HepG2 (cell line): ENCODE data around the gene GPRC5B. TPM values are rescaled to one million over a fixed set of nuclear protein-coding genes. Genes with fewer than 3 reads are reported as not detected.

Experiments used
- ATF7 ChIP-seq, 2 experiments: fragments of 450-650 bp in 1 of 2; sonication (generic) in 1 of 2; formaldehyde crosslinking in 1 of 2; IDR thresholded peaks; 2 replicates each; pipeline versions ENCODE4 v1.4.0 to v1.6.1; 2016 to 2020; ENCODE audit warnings: antibody characterized with exemption in 1 of 2, mild to moderate bottlenecking in 1 of 2, missing genetic modification reagents in 1 of 2
- CTCF ChIP-seq: sonication (generic); formaldehyde crosslinking; IDR thresholded peaks from 2 replicates; pipeline ENCODE4 v1.5.0; 2020; ENCODE audit warnings: mild to moderate bottlenecking, missing genetic modification reagents, moderate library complexity
- DMTF1 ChIP-seq: sonication (generic); formaldehyde crosslinking; IDR thresholded peaks from 2 replicates; pipeline ENCODE4 v1.4.0; 2020; ENCODE audit warnings: mild to moderate bottlenecking, missing genetic modification reagents
- FOXC1 ChIP-seq: sonication (generic); formaldehyde crosslinking; IDR thresholded peaks from 2 replicates; pipeline ENCODE4 v1.8.0; 2022; ENCODE audit warnings: mild to moderate bottlenecking, missing genetic modification reagents, borderline replicate concordance
- KDM5B ChIP-seq: sonication (generic); formaldehyde crosslinking; IDR thresholded peaks from 2 replicates; pipeline ENCODE4 v1.4.0; 2020; ENCODE audit warnings: missing genetic modification reagents, mild to moderate bottlenecking, borderline replicate concordance
- MAZ ChIP-seq, 2 experiments: sonication (generic) in 1 of 2; formaldehyde crosslinking in 1 of 2; IDR thresholded peaks; 2 replicates each; pipeline versions ENCODE4 v1.5.0 to v1.6.1; 2012 to 2020; ENCODE audit warnings: low read depth in 2 of 2, mild to moderate bottlenecking in 2 of 2, borderline replicate concordance in 1 of 2, improper control_type of control experiment in 1 of 2, low read length in 1 of 2, missing genetic modification reagents in 1 of 2, moderate library complexity in 1 of 2
- MZF1 ChIP-seq: sonication (generic); formaldehyde crosslinking; IDR thresholded peaks from 2 replicates; pipeline ENCODE4 v1.8.1; 2023; ENCODE audit warnings: mild to moderate bottlenecking, missing genetic modification reagents, borderline replicate concordance
- RAD21 ChIP-seq: fragments of 450-650 bp; formaldehyde crosslinking; IDR thresholded peaks from 2 replicates; pipeline ENCODE4 v1.5.0; 2020; ENCODE audit warnings: mild to moderate bottlenecking
- RXRA ChIP-seq: sonication (generic); formaldehyde crosslinking; IDR thresholded peaks from 2 replicates; pipeline ENCODE4 v1.5.1; 2020; ENCODE audit warnings: missing genetic modification reagents
- ZFX ChIP-seq: sonication (generic); formaldehyde crosslinking; IDR thresholded peaks from 2 replicates; pipeline ENCODE4 v1.4.0; 2020; ENCODE audit warnings: mild to moderate bottlenecking, low read depth, missing genetic modification reagents, moderate library complexity
- ZMYM4 ChIP-seq: sonication (generic); formaldehyde crosslinking; IDR thresholded peaks from 2 replicates; pipeline ENCODE4 v1.8.1; 2023; ENCODE audit warnings: mild to moderate bottlenecking, missing genetic modification reagents
- polyA plus RNA-seq, 8 experiments: library from polyadenylated mRNA; depleted of rRNA in 3 of 8; stranded (reverse) in 7 of 8; unstranded in 1 of 8; fragments of >200 nt; fragmentation: Illumina TruSeq in 4 of 8; extraction: Trizol in 4 of 8; gene quantifications; 2 replicates each; pipeline versions ENCODE4 v1.2.1 to v1.2.3, GENCODE V29; 2011 to 2016; ENCODE audit warnings: low read depth in 4 of 8, missing spikeins in 1 of 8, mixed read lengths in 1 of 8; ENCODE audit not compliant: insufficient read depth in 1 of 8
- total RNA-seq, 5 experiments: library from RNA; depleted of rRNA; stranded (reverse); fragments of >200 nt; fragmentation: Illumina TruSeq; extraction: Trizol; gene quantifications; 2 replicates each; pipeline ENCODE4 v1.2.3, GENCODE V29; 2016; ENCODE audit warnings: low read depth in 1 of 5
- TF ChIP-seq, protein P1 (sequence below): sonication (generic); formaldehyde crosslinking; IDR thresholded peaks from 2 replicates; pipeline ENCODE4 v1.4.0; 2020; ENCODE audit warnings: low read depth, missing genetic modification reagents
- TF ChIP-seq, protein P2 (sequence below): sonication (generic); formaldehyde crosslinking; conservative IDR thresholded peaks from 2 replicates; pipeline ENCODE4 v1.8.0; 2022; ENCODE audit warnings: mild to moderate bottlenecking, moderate library complexity, missing genetic modification reagents
- TF ChIP-seq, protein P3 (sequence below): sonication (generic); formaldehyde crosslinking; IDR thresholded peaks from 2 replicates; pipeline ENCODE4 v1.4.0; 2020; ENCODE audit warnings: missing genetic modification reagents

Gene GPRC5B
- total and polyA plus RNA-seq, 2 of the 13 experiments (the other 11 are each of a cell fraction or from before 2014, with no cell fraction given), result 0.46 to 0.53 TPM

DNA sequence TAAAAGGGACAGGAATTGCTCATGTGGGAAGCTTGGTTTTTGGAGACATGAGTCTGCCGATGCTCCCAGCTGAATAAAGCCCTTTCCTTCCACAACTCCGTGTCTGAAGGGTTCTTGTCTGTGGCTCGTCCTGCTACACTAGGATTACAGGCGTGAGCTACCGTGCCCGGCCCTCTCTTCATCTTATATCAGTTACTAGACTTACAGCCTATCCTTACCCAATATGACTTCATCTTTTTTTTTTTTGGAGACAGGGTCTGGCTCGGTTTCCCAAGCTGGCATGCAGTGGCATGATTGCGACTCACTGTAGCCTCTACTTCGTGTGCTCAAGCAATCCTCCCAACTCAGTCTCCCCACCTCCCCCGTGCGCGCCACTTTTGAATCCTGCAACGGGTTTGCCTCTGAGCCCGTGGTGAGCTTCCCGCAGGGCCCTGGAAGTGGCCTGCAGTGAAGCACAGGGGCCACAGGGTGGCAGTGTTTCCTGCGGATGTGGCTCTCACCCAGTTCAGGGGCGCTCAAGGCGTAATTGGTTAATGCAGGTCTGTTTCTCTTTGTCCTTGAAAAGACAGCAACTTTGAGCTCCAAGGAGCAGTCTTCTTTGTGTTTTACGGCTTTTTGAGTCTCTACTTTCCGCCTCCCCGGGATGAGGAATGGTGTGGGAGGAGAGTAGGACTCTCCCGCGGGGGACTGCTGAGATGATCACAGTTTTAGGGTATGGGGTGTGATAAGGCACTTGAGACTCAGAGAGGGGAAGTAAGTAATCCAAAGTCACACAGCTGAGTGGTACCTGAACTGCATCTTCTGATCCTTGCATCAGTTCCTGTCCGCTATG lies 22.7 kb upstream of the GPRC5B start (continued):
- TF ChIP-seq, protein P1, sequence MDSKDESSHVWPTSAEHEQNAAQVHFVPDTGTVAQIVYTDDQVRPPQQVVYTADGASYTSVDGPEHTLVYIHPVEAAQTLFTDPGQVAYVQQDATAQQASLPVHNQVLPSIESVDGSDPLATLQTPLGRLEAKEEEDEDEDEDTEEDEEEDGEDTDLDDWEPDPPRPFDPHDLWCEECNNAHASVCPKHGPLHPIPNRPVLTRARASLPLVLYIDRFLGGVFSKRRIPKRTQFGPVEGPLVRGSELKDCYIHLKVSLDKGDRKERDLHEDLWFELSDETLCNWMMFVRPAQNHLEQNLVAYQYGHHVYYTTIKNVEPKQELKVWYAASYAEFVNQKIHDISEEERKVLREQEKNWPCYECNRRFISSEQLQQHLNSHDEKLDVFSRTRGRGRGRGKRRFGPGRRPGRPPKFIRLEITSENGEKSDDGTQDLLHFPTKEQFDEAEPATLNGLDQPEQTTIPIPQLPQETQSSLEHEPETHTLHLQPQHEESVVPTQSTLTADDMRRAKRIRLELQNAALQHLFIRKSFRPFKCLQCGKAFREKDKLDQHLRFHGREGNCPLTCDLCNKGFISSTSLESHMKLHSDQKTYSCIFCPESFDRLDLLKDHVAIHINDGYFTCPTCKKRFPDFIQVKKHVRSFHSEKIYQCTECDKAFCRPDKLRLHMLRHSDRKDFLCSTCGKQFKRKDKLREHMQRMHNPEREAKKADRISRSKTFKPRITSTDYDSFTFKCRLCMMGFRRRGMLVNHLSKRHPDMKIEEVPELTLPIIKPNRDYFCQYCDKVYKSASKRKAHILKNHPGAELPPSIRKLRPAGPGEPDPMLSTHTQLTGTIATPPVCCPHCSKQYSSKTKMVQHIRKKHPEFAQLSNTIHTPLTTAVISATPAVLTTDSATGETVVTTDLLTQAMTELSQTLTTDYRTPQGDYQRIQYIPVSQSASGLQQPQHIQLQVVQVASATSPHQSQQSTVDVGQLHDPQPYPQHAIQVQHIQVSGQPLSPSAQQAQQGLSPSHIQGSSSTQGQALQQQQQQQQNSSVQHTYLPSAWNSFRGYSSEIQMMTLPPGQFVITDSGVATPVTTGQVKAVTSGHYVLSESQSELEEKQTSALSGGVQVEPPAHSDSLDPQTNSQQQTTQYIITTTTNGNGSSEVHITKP (CRISPR knock-in tag), result 0 out of 2 replicates have a peak, but pooled peaks have one; percentile 37
- TF ChIP-seq ATF7 (IDR thresholded peaks at IDR 0.05), result no peak
- no peak for TF ChIP-seq ATF7 (CRISPR knock-in tag; IDR thresholded peaks at IDR 0.05)
- TF ChIP-seq MAZ (IDR thresholded peaks at IDR 0.05; ENCODE audit: borderline replicate concordance, low read depth, low read length), result peak; percentile 64; the same call in 1 of the 2 replicates
- TF ChIP-seq MAZ (CRISPR knock-in tag; IDR thresholded peaks at IDR 0.05; ENCODE audit: low read depth), result no peak
- TF ChIP-seq, protein P2, sequence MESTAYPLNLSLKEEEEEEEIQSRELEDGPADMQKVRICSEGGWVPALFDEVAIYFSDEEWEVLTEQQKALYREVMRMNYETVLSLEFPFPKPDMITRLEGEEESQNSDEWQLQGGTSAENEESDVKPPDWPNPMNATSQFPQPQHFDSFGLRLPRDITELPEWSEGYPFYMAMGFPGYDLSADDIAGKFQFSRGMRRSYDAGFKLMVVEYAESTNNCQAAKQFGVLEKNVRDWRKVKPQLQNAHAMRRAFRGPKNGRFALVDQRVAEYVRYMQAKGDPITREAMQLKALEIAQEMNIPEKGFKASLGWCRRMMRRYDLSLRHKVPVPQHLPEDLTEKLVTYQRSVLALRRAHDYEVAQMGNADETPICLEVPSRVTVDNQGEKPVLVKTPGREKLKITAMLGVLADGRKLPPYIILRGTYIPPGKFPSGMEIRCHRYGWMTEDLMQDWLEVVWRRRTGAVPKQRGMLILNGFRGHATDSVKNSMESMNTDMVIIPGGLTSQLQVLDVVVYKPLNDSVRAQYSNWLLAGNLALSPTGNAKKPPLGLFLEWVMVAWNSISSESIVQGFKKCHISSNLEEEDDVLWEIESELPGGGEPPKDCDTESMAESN (CRISPR knock-in tag), result peak; percentile 64; the same call in 1 of the 2 replicates
- peak; percentile 45; the same call in 1 of the 2 replicates for TF ChIP-seq FOXC1
- TF ChIP-seq KDM5B (CRISPR knock-in tag), result peak; percentile 27; the same call in 1 of the 2 replicates
- TF ChIP-seq, protein P3, sequence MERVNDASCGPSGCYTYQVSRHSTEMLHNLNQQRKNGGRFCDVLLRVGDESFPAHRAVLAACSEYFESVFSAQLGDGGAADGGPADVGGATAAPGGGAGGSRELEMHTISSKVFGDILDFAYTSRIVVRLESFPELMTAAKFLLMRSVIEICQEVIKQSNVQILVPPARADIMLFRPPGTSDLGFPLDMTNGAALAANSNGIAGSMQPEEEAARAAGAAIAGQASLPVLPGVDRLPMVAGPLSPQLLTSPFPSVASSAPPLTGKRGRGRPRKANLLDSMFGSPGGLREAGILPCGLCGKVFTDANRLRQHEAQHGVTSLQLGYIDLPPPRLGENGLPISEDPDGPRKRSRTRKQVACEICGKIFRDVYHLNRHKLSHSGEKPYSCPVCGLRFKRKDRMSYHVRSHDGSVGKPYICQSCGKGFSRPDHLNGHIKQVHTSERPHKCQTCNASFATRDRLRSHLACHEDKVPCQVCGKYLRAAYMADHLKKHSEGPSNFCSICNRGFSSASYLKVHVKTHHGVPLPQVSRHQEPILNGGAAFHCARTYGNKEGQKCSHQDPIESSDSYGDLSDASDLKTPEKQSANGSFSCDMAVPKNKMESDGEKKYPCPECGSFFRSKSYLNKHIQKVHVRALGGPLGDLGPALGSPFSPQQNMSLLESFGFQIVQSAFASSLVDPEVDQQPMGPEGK (CRISPR knock-in tag), result peak; percentile 36; the same call in 1 of the 2 replicates
- TF ChIP-seq RAD21, result peak; percentile 99
- TF ChIP-seq ZMYM4 (CRISPR knock-in tag), result peak; percentile 60; the same call in 1 of the 2 replicates
- 0 out of 2 replicates have a peak, but pooled peaks have one; percentile 70 for TF ChIP-seq DMTF1 (CRISPR knock-in tag)
- TF ChIP-seq MZF1 (CRISPR knock-in tag), result no peak
- peak; percentile 48 for TF ChIP-seq RXRA (CRISPR knock-in tag)
- peak; percentile 23; the same call in 1 of the 2 replicates for TF ChIP-seq ZFX (CRISPR knock-in tag)
- peak; percentile 99 for TF ChIP-seq CTCF (CRISPR knock-in tag)
